ENCODE results near the gene ANKS1A. TPM values are rescaled to one million over a fixed set of nuclear protein-coding genes. Genes with fewer than 3 reads are reported as not detected.

Gene ANKS1A
- total and polyA plus RNA-seq, 11 donors, result 11.0 to 49.5 (median 29.3) TPM

GRCh38 chr6:34875292-34876213 lies 13.5 kb upstream of the ANKS1A start:
- no peaks in the 10 kb centered on the region for H3K9me3 ChIP-seq
- peaks cover 0 to 100% (median 99%) of the 10 kb centered on the region in 9 donors for H3K36me3 ChIP-seq
- no peak overlapping the region for H3K4me3 ChIP-seq
- 80 to 90% (median 83%) methylated on average over 4 of the region's 4 CpGs for WGBS, 4 donors
- DNase-seq (no peak), ATAC-seq (no peak)
- H3K27ac ChIP-seq, result no peak overlapping the region
- intact Hi-C loops (cut with DNase I), result loop anchor here in 2 of 10 donors (10.0 kb wide), 2 partner anchors 111 to 269 kb away; partner anchors contain the start of gene TCP11 (in 1 of the 2)
- no peaks in the 10 kb centered on the region for H3K27me3 ChIP-seq
- no peak for TF ChIP-seq CTCF (IDR thresholded peaks at IDR 0.05)
- no peak for TF ChIP-seq POLR2A (IDR thresholded peaks at IDR 0.05)
- H3K4me1 ChIP-seq, result no peaks in the 10 kb centered on the region

GRCh38 chr6:34876472-34876871 lies 12.6 kb upstream of the ANKS1A start:
- Histone ChIP-seq H3K4me3 (no peak overlapping the region), H3K4me1 (no peaks in the 10 kb centered on the region), H3K9me3 (no peaks in the 10 kb centered on the region), H3K36me3 (peaks cover 0 to 100% (median 99%) of the 10 kb centered on the region in 9 donors), H3K27me3 (no peaks in the 10 kb centered on the region), H3K27ac (no peak overlapping the region)
- WGBS, 4 donors, result 93 to 98% (median 95%) methylated on average over 3 of the region's 3 CpGs
- TF ChIP-seq CTCF (IDR thresholded peaks at IDR 0.05), result no peak
- TF ChIP-seq POLR2A (IDR thresholded peaks at IDR 0.05), result no peak
- intact Hi-C loops (cut with DNase I), result loop anchor here in 2 of 10 donors (10.0 kb wide), 2 partner anchors 112 to 268 kb away; partner anchors contain the start of gene TCP11 (in 1 of the 2)
- no peak for DNase-seq
- no peak for ATAC-seq

- intact Hi-C loops (cut with DNase I), result loop anchor here in 2 of 10 donors (10.0 kb wide), 2 partner anchors 112 to 268 kb away; partner anchors contain the start of gene TCP11 (in 1 of the 2)
- WGBS, 4 donors, result 89 to 92% (median 90%) methylated on average over 1 of the region's 1 CpG
Measured at GRCh38 chr6:34877259-34877658, 11.8 kb upstream of the ANKS1A start.

More at GRCh38 chr6:34877259-34877658, 11.8 kb upstream of the ANKS1A start:
- H3K4me1 ChIP-seq, result no peaks in the 10 kb centered on the region
- DNase-seq (no peak), ATAC-seq (no peak)
- H3K36me3 ChIP-seq, result peaks cover 0 to 100% (median 99%) of the 10 kb centered on the region in 9 donors
- H3K27me3 ChIP-seq, result no peaks in the 10 kb centered on the region
- H3K4me3 ChIP-seq, result no peak overlapping the region
- TF ChIP-seq CTCF (IDR thresholded peaks at IDR 0.05), result no peak
- no peak for TF ChIP-seq POLR2A (IDR thresholded peaks at IDR 0.05)
- H3K27ac ChIP-seq, result no peak overlapping the region
- no peaks in the 10 kb centered on the region for H3K9me3 ChIP-seq
